Measurements from ENCODE around the gene PITPNM1. TPM values are rescaled to one million over a fixed set of nuclear protein-coding genes. Genes with fewer than 3 reads are reported as not detected.
"Not testable (repeated sequence)": the region's sequence is repeated elsewhere in the genome, so short reads cannot be mapped to it uniquely, and the experiment has no call there.

PITPNM1 gene
- total RNA-seq, 1 donor from 2014 or later = 120 TPM

DNA sequence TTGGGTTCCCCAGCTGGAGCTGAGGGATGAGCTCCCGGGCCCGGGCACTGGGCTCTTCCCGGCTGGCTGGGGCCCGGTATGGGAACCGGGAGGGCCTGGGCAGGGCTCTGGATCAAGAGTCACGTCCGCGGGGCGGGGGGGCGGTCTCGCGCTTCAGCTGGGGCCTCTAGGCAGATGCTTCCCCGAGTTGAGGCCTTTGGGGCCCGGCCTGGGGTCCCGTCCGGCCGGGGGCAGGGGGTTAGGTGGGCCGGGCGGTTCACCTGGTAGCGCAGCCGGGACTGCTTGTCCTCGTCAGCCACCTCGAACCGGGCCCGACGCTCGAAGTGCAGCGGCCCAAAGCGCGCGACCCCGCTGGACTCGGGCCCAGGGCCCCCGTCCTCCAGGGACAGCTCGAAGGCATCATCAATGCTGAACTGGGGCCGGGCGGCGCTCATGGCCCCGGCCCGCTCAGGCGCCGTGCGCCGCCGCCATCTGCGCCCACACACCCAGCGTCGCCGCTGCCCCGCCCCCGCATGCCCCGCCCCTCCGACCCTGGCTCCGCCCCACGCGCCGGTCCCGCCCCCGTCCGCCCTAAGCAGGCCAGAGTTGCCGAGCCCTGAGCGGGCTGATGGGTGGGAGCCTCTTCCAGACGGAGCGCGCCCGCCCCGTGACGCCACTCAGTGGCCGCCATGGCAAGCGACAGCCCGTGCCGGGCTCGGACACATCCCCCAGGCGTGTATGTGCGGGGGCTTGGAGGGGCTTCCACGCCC lies 36.2 kb downstream of the PITPNM1 start, which contains the start of gene TMEM134:
Gene TMEM134 (minus strand): TSS at position 493 of the 749 bp plus-strand sequence. CDS start 59 bp downstream, at position 434.
- DNase-seq (ENCODE audit: low spot score) = peak; percentile 86
- Mint-ChIP-seq H3K27me3 (ENCODE audit: low read depth) (no peaks in the 10 kb centered on the region), H3K4me1 (ENCODE audit: low read depth) (peaks cover 25% of the 10 kb centered on the region), H3K27ac (peak within 1 kb of the TSS; percentile 68), H3K9me3 (no peaks in the 10 kb centered on the region), H3K4me3 (ENCODE audit: low read depth) (peak within 1 kb of the TSS; percentile 92), H3K36me3 (ENCODE audit: low read depth) (peaks cover 12% of the 10 kb centered on the region)
- intact Hi-C loops (cut with micrococcal nuclease) = loop anchor here (1.0 to 2.0 kb wide), 5 partner anchors 14 to 66 kb away; partner anchors contain the start of genes AIP and RPS6KB2

GRCh38 chr11:67468456-67468758 lies 36.8 kb downstream of the PITPNM1 start:
- H3K27me3 Mint-ChIP-seq (ENCODE audit: low read depth) = no peaks in the 10 kb centered on the region
- no peak for DNase-seq (ENCODE audit: low spot score)
- peak overlapping the region; percentile 92 for H3K4me3 Mint-ChIP-seq (ENCODE audit: low read depth)
- peak overlapping the region; percentile 68 for H3K27ac Mint-ChIP-seq
- peaks cover 12% of the 10 kb centered on the region for H3K36me3 Mint-ChIP-seq (ENCODE audit: low read depth)
- H3K4me1 Mint-ChIP-seq (ENCODE audit: low read depth) = peaks cover 25% of the 10 kb centered on the region
- intact Hi-C loops (cut with micrococcal nuclease) = loop anchor here (2.0 kb wide), 2 partner anchors 30 to 66 kb away; no protein-coding TSS in a partner anchor
- no peaks in the 10 kb centered on the region for H3K9me3 Mint-ChIP-seq

DNA sequence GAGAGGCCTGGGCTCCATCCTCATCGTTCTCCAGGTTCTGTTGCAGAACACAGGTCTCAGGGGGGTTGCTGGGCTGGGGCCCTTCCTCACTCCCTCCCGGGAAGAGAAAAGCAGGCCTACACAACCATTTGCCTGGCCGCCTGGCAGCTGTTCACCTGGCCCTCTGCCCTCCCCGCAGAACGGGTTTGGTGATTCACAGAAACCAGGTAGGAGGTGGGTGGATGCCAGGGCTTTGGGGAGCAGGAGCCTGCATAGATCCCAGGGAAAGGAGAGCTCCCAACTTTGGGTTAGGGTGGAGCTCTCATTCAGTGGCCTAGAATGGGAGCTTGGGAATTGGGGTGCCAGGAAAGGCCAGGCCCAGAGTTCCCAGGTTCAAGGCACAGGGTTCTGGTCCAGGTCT lies 37.1 kb downstream of the PITPNM1 start:
- H3K4me3 Mint-ChIP-seq (ENCODE audit: low read depth) = peak overlapping the region; percentile 92
- no peaks in the 10 kb centered on the region for H3K9me3 Mint-ChIP-seq
- peaks cover 25% of the 10 kb centered on the region for H3K4me1 Mint-ChIP-seq (ENCODE audit: low read depth)
- H3K27me3 Mint-ChIP-seq (ENCODE audit: low read depth) = no peaks in the 10 kb centered on the region
- peak overlapping the region; percentile 68 for H3K27ac Mint-ChIP-seq
- peaks cover 12% of the 10 kb centered on the region for H3K36me3 Mint-ChIP-seq (ENCODE audit: low read depth)
- no peak for DNase-seq (ENCODE audit: low spot score)
- intact Hi-C loops (cut with micrococcal nuclease) = loop anchor here (2.0 kb wide), 2 partner anchors 29 to 65 kb away; no protein-coding TSS in a partner anchor

GRCh38 chr11:67466962-67467771 lies 38.0 kb downstream of the PITPNM1 start:
- peak overlapping the region; percentile 92 for H3K4me3 Mint-ChIP-seq (ENCODE audit: low read depth)
- intact Hi-C loops (cut with micrococcal nuclease) = no loop called here
- no peak for DNase-seq (ENCODE audit: low spot score)
- peaks cover 12% of the 10 kb centered on the region for H3K36me3 Mint-ChIP-seq (ENCODE audit: low read depth)
- H3K27ac Mint-ChIP-seq = peak overlapping the region; percentile 68
- no peaks in the 10 kb centered on the region for H3K27me3 Mint-ChIP-seq (ENCODE audit: low read depth)
- peaks cover 25% of the 10 kb centered on the region for H3K4me1 Mint-ChIP-seq (ENCODE audit: low read depth)
- H3K9me3 Mint-ChIP-seq = no peaks in the 10 kb centered on the region

GRCh38 chr11:67466367-67466766 lies 38.8 kb downstream of the PITPNM1 start:
- intact Hi-C loops (cut with micrococcal nuclease) = no loop called here
- Mint-ChIP-seq H3K9me3 (no peaks in the 10 kb centered on the region), H3K4me3 (ENCODE audit: low read depth) (peak overlapping the region; percentile 45), H3K36me3 (ENCODE audit: low read depth) (peaks cover 12% of the 10 kb centered on the region), H3K27ac (no peak overlapping the region), H3K27me3 (ENCODE audit: low read depth) (no peaks in the 10 kb centered on the region), H3K4me1 (ENCODE audit: low read depth) (peaks cover 25% of the 10 kb centered on the region)
- DNase-seq (ENCODE audit: low spot score) = no peak

DNA sequence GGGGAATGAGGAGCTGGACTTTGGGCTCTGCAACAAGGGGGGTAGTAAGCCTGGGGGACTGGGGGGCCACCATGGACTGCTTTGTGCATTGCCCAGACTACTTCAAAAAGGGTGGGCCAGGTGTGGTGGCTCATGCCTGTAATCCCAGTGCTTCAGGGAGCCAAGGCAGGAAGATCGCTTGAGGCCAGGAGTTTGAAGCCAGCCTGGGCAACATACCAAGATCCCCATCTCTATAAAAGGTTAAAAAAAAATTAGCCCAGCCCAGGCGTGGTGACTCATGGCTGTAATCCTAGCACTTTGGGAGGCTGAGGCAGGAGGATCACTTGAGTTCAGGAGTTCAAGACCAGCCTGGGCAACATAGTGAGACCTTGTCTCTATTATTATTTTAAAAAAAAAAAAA lies 39.6 kb downstream of the PITPNM1 start:
- Mint-ChIP-seq H3K4me3 (ENCODE audit: low read depth) (peak overlapping the region; percentile 87), H3K4me1 (ENCODE audit: low read depth) (peaks cover 25% of the 10 kb centered on the region), H3K27ac (peak overlapping the region; percentile 80), H3K36me3 (ENCODE audit: low read depth) (peaks cover 12% of the 10 kb centered on the region)
- H3K9me3 Mint-ChIP-seq; intact Hi-C loops (cut with micrococcal nuclease); DNase-seq (ENCODE audit: low spot score); H3K27me3 Mint-ChIP-seq (ENCODE audit: low read depth): not testable (repeated sequence)

DNA sequence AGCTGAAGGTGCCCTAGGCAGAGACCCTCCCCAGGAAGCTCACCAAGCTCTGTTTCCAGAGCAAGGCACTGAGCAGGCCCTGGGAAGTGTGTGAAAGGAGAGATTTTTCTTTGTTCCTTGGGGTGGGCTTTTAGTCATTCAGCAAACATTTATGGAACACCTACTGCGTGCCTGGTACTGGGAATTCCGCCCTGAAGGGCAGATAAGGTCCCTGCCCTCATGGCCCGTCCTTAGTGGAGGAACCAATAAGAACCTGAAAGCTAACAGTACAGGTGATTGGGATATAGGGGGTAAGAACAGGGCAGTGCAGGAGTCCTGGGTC lies 40.0 kb downstream of the PITPNM1 start:
- no peak for DNase-seq (ENCODE audit: low spot score)
- intact Hi-C loops (cut with micrococcal nuclease) = no loop called here
- Mint-ChIP-seq H3K27me3 (ENCODE audit: low read depth) (peaks cover 3% of the 10 kb centered on the region), H3K4me1 (ENCODE audit: low read depth) (peaks cover 26% of the 10 kb centered on the region), H3K4me3 (ENCODE audit: low read depth) (peak overlapping the region; percentile 87), H3K27ac (peak overlapping the region; percentile 80), H3K9me3 (no peaks in the 10 kb centered on the region), H3K36me3 (ENCODE audit: low read depth) (peaks cover 12% of the 10 kb centered on the region)

GRCh38 chr11:67464411-67465188 lies 40.6 kb downstream of the PITPNM1 start:
- peaks cover 12% of the 10 kb centered on the region for H3K36me3 Mint-ChIP-seq (ENCODE audit: low read depth)
- H3K9me3 Mint-ChIP-seq = no peaks in the 10 kb centered on the region
- H3K27me3 Mint-ChIP-seq (ENCODE audit: low read depth) = peaks cover 6% of the 10 kb centered on the region
- peak overlapping the region; percentile 87 for H3K4me3 Mint-ChIP-seq (ENCODE audit: low read depth)
- peak overlapping the region; percentile 80 for H3K27ac Mint-ChIP-seq
- intact Hi-C loops (cut with micrococcal nuclease) = loop anchor here (1.0 kb wide), 1 partner anchor 44 kb away; the partner anchor contains the start of gene CDK2AP2
- peaks cover 29% of the 10 kb centered on the region for H3K4me1 Mint-ChIP-seq (ENCODE audit: low read depth)
- peak; percentile 90 for DNase-seq (ENCODE audit: low spot score)

DNA sequence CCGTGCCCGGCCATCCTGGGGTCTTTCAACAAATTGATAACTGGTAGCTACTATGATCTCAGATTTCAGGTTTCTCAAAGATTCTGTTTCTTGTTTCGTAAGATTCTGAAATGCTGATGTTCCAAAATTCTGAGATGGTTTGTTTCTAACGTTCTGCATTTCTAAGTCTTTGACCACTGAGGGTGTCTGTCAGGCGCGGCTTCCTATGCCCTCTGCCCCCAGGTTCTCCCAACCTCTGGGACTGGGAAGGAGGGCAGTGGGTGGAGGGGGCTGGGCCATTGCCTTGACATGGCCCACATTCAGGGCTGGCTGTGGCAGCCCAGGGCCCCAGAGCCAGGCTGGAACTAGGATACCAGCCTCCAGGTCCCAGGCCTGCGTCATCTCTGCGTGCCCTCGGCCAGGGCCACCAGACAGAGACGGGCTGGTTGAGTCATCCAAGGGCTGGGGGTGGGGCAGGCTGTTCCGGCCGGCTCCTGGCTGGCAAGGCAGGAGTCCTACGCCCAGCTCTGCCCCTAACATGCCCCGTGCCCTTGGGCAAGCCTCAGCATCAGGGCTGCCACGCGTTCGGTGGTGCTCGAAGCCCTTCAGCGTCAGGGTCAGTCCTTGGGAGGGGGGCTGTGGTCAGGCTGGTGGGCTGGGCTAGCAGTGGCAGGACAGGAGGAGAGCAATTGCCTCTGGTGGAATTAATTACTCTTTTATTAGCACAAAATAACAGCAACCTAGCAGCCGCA lies 41.3 kb downstream of the PITPNM1 start:
- H3K27ac Mint-ChIP-seq = peak overlapping the region; percentile 80
- H3K9me3 Mint-ChIP-seq = no peaks in the 10 kb centered on the region
- peak overlapping the region; percentile 87 for H3K4me3 Mint-ChIP-seq (ENCODE audit: low read depth)
- H3K36me3 Mint-ChIP-seq (ENCODE audit: low read depth) = peaks cover 12% of the 10 kb centered on the region
- DNase-seq (ENCODE audit: low spot score) = no peak
- intact Hi-C loops (cut with micrococcal nuclease) = loop anchor here (1.0 kb wide), 1 partner anchor 44 kb away; the partner anchor contains the start of gene CDK2AP2
- peaks cover 29% of the 10 kb centered on the region for H3K4me1 Mint-ChIP-seq (ENCODE audit: low read depth)
- peaks cover 6% of the 10 kb centered on the region for H3K27me3 Mint-ChIP-seq (ENCODE audit: low read depth)

DNA sequence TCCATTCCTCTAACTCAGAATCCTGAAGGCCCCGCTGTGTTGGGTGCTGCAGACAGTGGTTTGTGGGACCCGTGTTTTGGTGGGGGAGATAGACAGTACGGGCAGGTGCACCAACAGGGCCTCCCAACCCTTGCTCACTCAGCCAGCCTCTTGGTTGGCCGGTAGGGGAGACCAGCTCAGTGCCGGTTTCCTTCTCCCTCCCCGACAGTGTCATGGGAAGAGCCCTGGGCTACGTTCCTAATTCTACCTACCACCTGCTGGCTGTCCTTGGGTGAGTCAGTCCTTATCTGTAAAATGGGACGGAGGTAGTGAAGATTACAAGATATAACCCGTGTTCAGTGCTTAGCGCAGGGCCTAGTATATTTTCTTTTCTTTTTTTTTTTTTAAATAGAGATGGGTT lies 42.0 kb downstream of the PITPNM1 start:
- intact Hi-C loops (cut with micrococcal nuclease) = no loop called here
- Mint-ChIP-seq H3K27ac (no peak overlapping the region), H3K4me3 (ENCODE audit: low read depth) (no peak overlapping the region), H3K4me1 (ENCODE audit: low read depth) (peaks cover 26% of the 10 kb centered on the region), H3K27me3 (ENCODE audit: low read depth) (peaks cover 6% of the 10 kb centered on the region), H3K9me3 (no peaks in the 10 kb centered on the region), H3K36me3 (ENCODE audit: low read depth) (peaks cover 12% of the 10 kb centered on the region)
- no peak for DNase-seq (ENCODE audit: low spot score)

- Mint-ChIP-seq H3K9me3 (no peaks in the 10 kb centered on the region), H3K4me3 (ENCODE audit: low read depth) (no peak overlapping the region)
These were observed 46.9 kb downstream of the PITPNM1 start for GRCh38 chr11:67458266-67458665.

DNA sequence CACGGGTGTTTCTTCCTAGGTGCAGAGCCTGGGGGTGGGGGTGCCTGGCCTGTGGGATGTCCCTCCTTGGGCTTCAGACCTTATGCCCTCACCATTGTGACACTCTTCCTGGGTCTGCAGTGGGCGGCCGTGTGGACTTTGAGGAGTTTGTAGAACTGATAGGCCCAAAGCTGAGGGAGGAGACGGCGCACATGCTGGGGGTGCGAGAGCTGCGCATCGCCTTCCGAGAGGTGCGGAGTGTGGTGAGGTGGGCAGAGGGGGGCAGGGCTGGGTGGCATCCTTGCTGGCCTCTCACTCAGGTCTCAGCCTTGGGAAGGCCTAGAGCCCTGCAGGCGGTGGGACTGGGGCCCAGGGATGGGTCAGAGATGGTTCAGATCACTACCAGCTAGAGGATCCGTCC lies 47.7 kb downstream of the PITPNM1 start:
- Mint-ChIP-seq H3K27ac (no peak overlapping the region), H3K4me1 (ENCODE audit: low read depth) (peaks cover 4% of the 10 kb centered on the region), H3K9me3 (no peaks in the 10 kb centered on the region), H3K27me3 (ENCODE audit: low read depth) (peaks cover 6% of the 10 kb centered on the region), H3K4me3 (ENCODE audit: low read depth) (no peak overlapping the region), H3K36me3 (ENCODE audit: low read depth) (no peaks in the 10 kb centered on the region)
- no peak for DNase-seq (ENCODE audit: low spot score)
- intact Hi-C loops (cut with micrococcal nuclease) = no loop called here

More at GRCh38 chr11:67458266-67458665, 46.9 kb downstream of the PITPNM1 start:
- peaks cover 6% of the 10 kb centered on the region for H3K27me3 Mint-ChIP-seq (ENCODE audit: low read depth)
- H3K36me3 Mint-ChIP-seq (ENCODE audit: low read depth) = no peaks in the 10 kb centered on the region
- H3K4me1 Mint-ChIP-seq (ENCODE audit: low read depth) = peaks cover 4% of the 10 kb centered on the region
- no peak for DNase-seq (ENCODE audit: low spot score)
- no peak overlapping the region for H3K27ac Mint-ChIP-seq
- intact Hi-C loops (cut with micrococcal nuclease) = no loop called here
